Fibroblast of lung (primary cell): ENCODE measurements around the gene PLAC8. TPM values are rescaled to one million over a fixed set of nuclear protein-coding genes. Genes with fewer than 3 reads are reported as not detected.

ENCODE experiments used
- DNase-seq, 2 donors: peaks; one replicate each; pipeline versions ENCODE4 v3.0.0 to v3.0.0-alpha.2; 2010; ENCODE audit warnings: low read depth in 2 of 2
- H2AFZ ChIP-seq: 2 replicates; pipeline ENCODE4 v1.5.1; 2012; ENCODE audit warnings: low read length, control low read depth, inconsistent platforms
- H3K27ac ChIP-seq: 2 replicates; pipeline ENCODE4 v1.5.1; 2011; ENCODE audit warnings: low read length, control low read depth; ENCODE audit not compliant: insufficient read depth
- H3K27me3 ChIP-seq: 2 replicates; pipeline ENCODE4 v1.5.1; 2011; ENCODE audit warnings: mild to moderate bottlenecking, low read length; ENCODE audit not compliant: control insufficient read depth, insufficient read depth
- H3K36me3 ChIP-seq: 2 replicates; pipeline ENCODE4 v1.5.1; 2011; ENCODE audit warnings: low read length; ENCODE audit not compliant: control insufficient read depth, insufficient read depth
- H3K4me1 ChIP-seq: 2 replicates; pipeline ENCODE4 v1.5.1; 2011; ENCODE audit warnings: low read length; ENCODE audit not compliant: control insufficient read depth, insufficient read depth; ENCODE audit errors: extremely low read depth
- H3K4me2 ChIP-seq: 2 replicates; pipeline ENCODE4 v1.5.1; 2011; ENCODE audit warnings: low read length, control low read depth; ENCODE audit not compliant: insufficient read depth; ENCODE audit errors: extremely low read depth
- H3K4me3 ChIP-seq, 4 experiments: fragments of 200-600 bp in 1 of 4; sonication (generic) in 1 of 4; replicated peaks in 1 of 4; 2 replicates each; pipeline ENCODE4 v1.5.1; 2011 to 2016; ENCODE audit warnings: low read length in 4 of 4, low read depth in 3 of 4, mild to moderate bottlenecking in 3 of 4, control low read depth in 2 of 4, inconsistent platforms in 1 of 4, mixed read lengths in 1 of 4; ENCODE audit not compliant: insufficient read depth in 1 of 4; ENCODE audit errors: control extremely low read depth in 1 of 4
- H3K79me2 ChIP-seq: 2 replicates; pipeline ENCODE4 v1.5.1; 2012; ENCODE audit warnings: mild to moderate bottlenecking, low read length, inconsistent platforms; ENCODE audit not compliant: control insufficient read depth, insufficient read depth
- H3K9ac ChIP-seq: 2 replicates; pipeline ENCODE4 v1.5.1; 2011; ENCODE audit warnings: mild to moderate bottlenecking, low read length, control low read depth; ENCODE audit not compliant: insufficient read depth
- H3K9me3 ChIP-seq: 2 replicates; pipeline ENCODE4 v1.5.1; 2012; ENCODE audit warnings: low read depth, low read length; ENCODE audit not compliant: control insufficient read depth, insufficient read depth
- H4K20me1 ChIP-seq: 2 replicates; pipeline ENCODE4 v1.5.1; 2011; ENCODE audit warnings: low read length; ENCODE audit not compliant: control insufficient read depth, insufficient read depth; ENCODE audit errors: extremely low read depth
- CTCF ChIP-seq, 2 donors: IDR thresholded peaks in 1 of 2; conservative IDR thresholded peaks in 1 of 2; 1 replicate in 1 of 2; 2 replicates in 1 of 2; pipeline ENCODE4 v1.5.1; 2011 to 2012; ENCODE audit warnings: low read length in 2 of 2, control low read depth in 1 of 2, inconsistent platforms in 1 of 2, low read depth in 1 of 2, mild to moderate bottlenecking in 1 of 2
- EZH2 ChIP-seq: IDR thresholded peaks from 2 replicates; pipeline ENCODE4 v1.5.1; 2012; ENCODE audit warnings: low read length, control low read depth, mild to moderate bottlenecking; ENCODE audit errors: missing control alignments
- polyA plus RNA-seq, 2 donors: library from polyadenylated mRNA; depleted of rRNA in 1 of 2; stranded (reverse) in 1 of 2; unstranded in 1 of 2; fragments of >200 nt; gene quantifications; 2 replicates each; pipeline ENCODE4 v1.2.1, GENCODE V29; 2011 to 2012; ENCODE audit warnings: missing spikeins in 1 of 2
- total RNA-seq: library from RNA; depleted of rRNA; stranded (reverse); fragments of >200 nt; gene quantifications from 2 replicates; pipeline ENCODE4 v1.2.1, GENCODE V29; 2014

The PLAC8 gene
- total and polyA plus RNA-seq, 2 donors (not counting 1 experiment from before 2014, with no cell fraction given) = 0.33 to 0.79 TPM

- no peaks in the 10 kb centered on the region for H3K4me1 ChIP-seq
- no peak for TF ChIP-seq CTCF (conservative IDR thresholded peaks at IDR 0.05 in 1 of 2, IDR thresholded peaks at IDR 0.05 in 1 of 2; ENCODE audit: low read depth in 1 of 2, low read length in 2 of 2)
- TF ChIP-seq EZH2 = no peak
- no peaks in the 10 kb centered on the region for H3K36me3 ChIP-seq
- no peak overlapping the region for H3K27ac ChIP-seq
- H3K9ac ChIP-seq = no peak overlapping the region
- no peak overlapping the region for H3K4me3 ChIP-seq
- no peak for DNase-seq
- no peak overlapping the region for H2AFZ ChIP-seq
- no peaks in the 10 kb centered on the region for H3K9me3 ChIP-seq
- peaks cover 3% of the 10 kb centered on the region for H3K27me3 ChIP-seq
- no peaks in the 10 kb centered on the region for H4K20me1 ChIP-seq
- H3K4me2 ChIP-seq = no peak overlapping the region
- no peaks in the 10 kb centered on the region for H3K79me2 ChIP-seq
These were observed 6.7 kb upstream of the PLAC8 start for GRCh38 chr4:83121246-83121645.

- Histone ChIP-seq H3K9me3 (no peaks in the 10 kb centered on the region), H3K4me2 (no peak overlapping the region), H2AFZ (no peak overlapping the region), H3K79me2 (no peaks in the 10 kb centered on the region), H3K4me1 (no peaks in the 10 kb centered on the region), H3K4me3 (no peak overlapping the region), H3K9ac (no peak overlapping the region), H3K27me3 (peaks cover 3% of the 10 kb centered on the region), H3K27ac (no peak overlapping the region), H4K20me1 (no peaks in the 10 kb centered on the region), H3K36me3 (no peaks in the 10 kb centered on the region)
- no peak for TF ChIP-seq EZH2
- TF ChIP-seq CTCF (conservative IDR thresholded peaks at IDR 0.05 in 1 of 2, IDR thresholded peaks at IDR 0.05 in 1 of 2; ENCODE audit: low read depth in 1 of 2, low read length in 2 of 2) = no peak
- DNase-seq = no peak
These were observed 4.3 kb upstream of the PLAC8 start for GRCh38 chr4:83118869-83119268.

GRCh38 chr4:83115656-83116285 lies 1.2 kb upstream of the PLAC8 start:
- Histone ChIP-seq H4K20me1 (no peaks in the 10 kb centered on the region), H3K9ac (no peak overlapping the region), H3K4me2 (no peak overlapping the region), H3K79me2 (no peaks in the 10 kb centered on the region), H2AFZ (no peak overlapping the region), H3K4me3 (no peak overlapping the region), H3K4me1 (no peaks in the 10 kb centered on the region), H3K27ac (no peak overlapping the region), H3K36me3 (no peaks in the 10 kb centered on the region), H3K9me3 (no peaks in the 10 kb centered on the region), H3K27me3 (peaks cover 3% of the 10 kb centered on the region)
- TF ChIP-seq CTCF (conservative IDR thresholded peaks at IDR 0.05 in 1 of 2, IDR thresholded peaks at IDR 0.05 in 1 of 2; ENCODE audit: low read depth in 1 of 2, low read length in 2 of 2) (no peak), EZH2 (no peak)
- DNase-seq = no peak
